Activated T-cell treated with anti-CD3 and anti-CD28 coated beads, Interleukin-2, amount 50 U/mL, for 1 hour (primary cell): ENCODE results near the gene TWF2.

Source experiments
- DNase-seq: peaks from one replicate; pipeline ENCODE4 v3.0.0-alpha.2; 2020

Gene TWF2

DNA sequence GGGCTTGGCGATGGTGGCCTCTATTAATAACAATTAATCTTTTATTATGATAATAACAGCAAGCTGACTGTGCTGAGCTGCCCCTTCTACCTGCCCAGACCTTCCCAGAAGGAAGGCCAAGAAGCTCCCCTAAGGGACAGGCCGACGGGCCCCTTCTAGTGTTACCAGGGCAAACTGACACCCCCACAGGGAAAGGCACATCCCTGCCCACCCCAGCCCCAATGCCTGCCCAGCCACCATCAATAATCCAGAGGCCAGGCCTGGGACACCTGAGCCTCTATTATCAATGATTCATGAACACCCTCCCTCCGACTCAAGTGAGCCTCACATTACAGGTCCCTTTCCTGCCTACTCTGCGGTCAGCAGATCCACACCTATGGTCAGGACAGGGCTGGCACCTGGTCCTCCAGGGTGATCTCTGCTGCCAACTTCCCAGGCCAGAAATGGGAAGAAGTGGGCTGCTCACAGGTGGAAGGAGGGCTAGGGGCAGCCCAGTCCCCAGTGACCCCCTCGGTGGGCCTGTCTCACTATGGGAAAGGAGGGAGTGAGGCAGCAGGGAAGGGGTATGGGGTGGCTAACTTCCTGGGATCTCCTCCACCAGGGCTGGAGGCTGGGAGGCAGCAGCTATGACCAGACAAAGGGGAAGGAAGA is 1.8 kb downstream of the TWF2 start:
- no peak for DNase-seq

DNA sequence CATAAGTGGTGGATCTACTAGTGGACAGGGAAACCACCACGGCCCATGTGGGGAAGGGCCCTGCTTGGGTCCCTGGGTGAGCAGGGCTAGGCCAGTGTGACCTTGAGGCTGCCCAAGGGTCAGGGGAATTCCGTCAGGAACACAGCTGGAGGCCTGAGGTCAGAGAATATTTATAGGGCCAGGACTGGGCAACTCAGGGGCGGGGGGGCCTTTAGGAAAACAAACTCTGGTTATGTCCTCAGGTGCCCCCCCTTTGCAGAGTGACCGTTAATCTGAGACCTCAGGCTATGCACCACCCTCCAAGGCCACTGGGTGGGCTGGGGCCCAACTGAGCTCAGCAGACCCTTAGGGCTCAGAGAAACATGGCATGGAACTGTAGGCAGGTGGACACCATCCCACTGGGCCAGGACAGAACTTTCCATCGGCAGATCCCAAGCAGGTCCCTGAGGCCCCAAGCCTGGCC is 2.5 kb downstream of the TWF2 start:
- DNase-seq: no peak

GRCh38 chr3:52234516-52235447 is 4.2 kb downstream of the TWF2 start:
- DNase-seq: no peak

GRCh38 chr3:52233968-52234367 is 5.0 kb downstream of the TWF2 start:
- DNase-seq: no peak

DNA sequence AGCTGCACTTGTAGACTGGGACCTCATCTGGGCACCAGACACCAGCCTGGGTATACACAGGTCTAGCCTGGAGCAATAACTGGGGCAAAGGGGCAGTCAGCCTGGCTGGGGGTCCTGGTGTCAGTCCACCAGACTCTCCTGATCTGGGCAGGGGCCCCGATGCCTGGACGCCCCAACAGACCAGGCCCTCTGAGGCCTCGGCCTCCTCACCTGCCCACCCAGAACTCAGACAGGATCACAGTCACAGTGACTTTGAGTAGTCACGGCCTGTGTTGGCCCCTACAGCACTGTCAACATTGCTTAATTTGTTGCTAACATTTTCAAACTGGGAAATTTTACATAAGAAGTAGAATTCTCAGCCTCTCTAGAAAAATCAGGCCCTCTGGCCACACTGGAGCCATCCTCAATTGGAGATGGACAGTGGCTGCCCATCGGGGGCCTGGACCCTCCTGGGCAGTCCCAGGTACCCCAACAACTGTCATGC is 5.8 kb downstream of the TWF2 start:
- DNase-seq: no peak

GRCh38 chr3:52232279-52233107 is 6.5 kb downstream of the TWF2 start:
- no peak for DNase-seq

DNA sequence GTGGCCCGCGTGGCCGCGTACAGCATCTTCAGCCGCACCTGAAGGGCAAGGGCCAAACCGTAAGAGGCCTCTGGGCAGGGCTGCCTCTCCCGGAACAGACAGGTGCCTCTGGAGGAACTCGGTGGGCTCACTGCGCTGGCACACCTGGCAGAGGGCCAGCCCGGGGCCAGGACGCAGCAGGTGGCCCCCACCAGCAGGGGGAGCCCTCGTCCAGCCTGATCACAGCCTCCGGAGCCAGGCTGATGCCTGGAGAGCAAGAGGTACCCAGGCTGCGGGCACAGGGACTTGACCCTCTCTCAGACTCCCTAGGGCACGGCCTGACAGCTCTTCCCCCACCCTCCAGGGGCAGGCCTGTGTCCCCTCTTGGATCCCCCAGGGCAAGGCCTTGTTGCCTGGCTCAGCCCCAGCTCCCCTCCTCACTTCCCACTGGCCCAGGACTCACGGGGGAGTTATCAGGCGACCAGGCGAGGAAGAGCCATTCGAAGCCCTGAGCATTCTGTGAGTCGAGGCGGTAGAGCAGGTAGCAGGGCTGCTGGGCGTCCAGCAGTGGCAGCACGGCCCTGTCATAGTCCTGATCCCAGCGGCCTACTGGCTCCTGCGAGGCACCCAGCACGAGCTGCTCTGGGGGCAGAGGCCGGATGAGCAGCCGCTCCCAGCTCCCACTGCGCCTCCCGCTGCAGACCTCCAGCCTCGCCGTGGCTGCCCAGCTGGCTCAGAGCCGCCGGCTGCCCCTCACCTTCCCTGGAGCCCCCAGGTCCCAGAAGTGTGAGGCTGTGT is 7.3 kb downstream of the TWF2 start:
- DNase-seq: peak; percentile 93

DNA sequence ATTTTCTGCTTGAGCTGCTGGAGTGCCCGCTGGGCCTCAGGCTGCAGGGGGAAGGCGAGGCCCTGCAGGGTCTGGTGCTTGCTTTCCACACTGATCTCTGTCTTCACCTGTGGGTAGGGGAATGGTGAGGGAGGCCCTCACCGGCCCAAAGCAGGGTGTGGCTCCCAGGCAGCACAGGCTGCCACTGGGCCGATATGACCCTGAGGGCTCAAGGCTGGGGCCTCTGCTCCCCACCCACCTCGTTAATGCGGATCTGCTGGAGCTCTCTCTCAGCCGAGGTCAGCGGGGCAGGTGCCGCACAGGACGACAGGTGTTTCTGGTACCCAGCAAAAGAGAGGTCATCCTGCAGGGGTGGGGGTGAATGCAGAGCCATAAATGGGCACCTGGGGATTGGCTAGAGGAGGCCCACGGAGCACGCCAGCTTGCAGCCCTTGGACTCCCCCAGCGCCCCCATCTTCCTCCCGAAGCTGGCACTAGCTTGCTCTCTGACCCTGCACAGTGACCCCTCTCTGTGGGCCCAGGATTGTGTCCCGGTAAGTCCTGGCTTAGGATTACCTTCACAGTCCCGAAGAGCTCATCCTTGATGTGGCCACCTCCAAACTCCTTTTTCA is 8.0 kb downstream of the TWF2 start:
- DNase-seq: no peak

DNA sequence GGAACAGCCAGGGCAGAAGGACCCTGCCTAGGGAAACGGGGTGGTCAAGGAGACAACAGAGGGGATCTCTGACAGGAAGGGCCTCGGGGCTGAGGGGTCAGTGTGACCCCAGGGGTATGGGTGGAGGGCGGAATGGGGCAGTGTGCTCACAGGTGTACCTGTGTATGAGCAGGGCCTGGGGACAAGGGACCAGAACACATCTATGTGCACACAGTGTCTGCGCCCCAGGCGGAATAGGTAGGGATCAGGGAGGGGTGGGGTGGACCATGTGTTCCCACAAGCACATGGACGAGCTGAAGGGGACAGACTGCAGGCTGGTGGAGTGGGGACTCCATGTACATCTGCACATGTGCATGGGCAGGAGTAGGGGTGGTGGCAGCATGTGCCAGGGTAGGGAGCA is 8.5 kb downstream of the TWF2 start:
- no peak for DNase-seq

DNA sequence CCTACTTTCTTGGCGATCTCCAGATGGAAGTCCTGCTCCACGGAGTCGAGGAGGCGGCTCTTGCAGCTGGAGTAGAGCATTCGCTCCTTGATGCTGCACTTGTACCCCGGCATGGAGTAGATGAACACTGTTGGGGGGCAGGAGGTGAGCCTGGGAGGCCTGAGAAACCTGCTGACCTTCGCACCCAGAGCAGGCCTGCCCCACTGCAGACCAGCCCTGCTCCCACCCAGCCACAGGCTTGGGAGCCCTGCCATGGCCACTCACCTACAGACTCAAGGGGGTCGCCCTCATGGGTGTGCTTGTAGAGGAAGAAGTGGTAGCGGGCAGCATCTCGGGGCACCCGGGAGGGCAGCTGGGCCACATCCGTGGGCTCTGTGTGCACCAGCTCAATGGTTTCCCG is 9.3 kb downstream of the TWF2 start:
- no peak for DNase-seq

GRCh38 chr3:52228751-52229291 is 10.1 kb downstream of the TWF2 start:
- no peak for DNase-seq

GRCh38 chr3:52228266-52228665 is 10.7 kb downstream of the TWF2 start:
- DNase-seq: no peak

DNA sequence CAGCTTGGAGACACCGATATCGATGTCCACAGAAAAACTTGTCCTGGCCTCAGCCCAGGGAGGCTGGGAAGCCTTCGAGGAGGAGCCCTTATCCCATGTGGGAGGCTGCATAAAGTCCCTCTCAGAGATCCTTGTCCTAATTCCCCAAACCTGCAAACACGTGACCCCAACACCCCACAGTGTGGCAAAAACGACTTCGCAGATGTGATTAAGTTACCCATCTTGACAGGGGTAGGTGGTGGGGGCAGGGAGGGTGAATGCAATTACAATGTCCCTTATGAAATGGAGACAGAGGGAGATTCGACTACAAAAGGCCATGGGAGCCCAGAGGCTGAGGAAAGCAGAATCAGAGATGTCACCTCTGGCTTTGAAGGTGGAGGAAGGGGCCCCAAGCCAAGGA is 11.2 kb downstream of the TWF2 start:
- no peak for DNase-seq

- no peak for DNase-seq
Measured at GRCh38 chr3:52227117-52227516, 11.8 kb downstream of the TWF2 start.

DNA sequence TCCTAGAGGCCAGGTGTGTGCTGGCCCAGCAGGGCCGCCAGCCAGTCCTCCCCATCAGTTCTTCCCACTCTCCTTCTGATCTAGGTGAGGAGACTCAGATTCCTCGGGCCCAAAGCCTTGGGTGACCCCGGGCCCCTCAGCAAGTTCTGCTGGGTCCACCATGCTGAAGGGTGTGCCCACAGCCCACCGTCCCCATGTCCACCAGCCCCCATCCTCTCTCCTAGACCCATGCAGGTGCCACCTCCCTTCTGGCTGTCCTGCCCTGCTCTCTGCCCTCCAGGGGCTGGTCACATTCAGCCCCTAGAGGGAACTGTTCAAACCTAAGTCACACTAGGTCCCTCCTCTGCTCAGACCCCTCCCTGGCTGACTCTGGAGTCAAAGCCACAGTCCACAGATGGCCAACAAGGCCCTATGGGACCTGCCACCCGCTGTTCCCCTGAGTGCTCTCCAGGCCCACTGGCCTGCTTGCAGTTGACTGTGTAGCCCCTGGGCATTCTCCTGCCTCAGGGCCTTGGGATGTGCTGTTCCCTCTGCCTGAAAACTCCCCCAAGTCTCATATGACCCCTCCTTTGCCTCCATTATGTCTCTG is 12.6 kb downstream of the TWF2 start:
- DNase-seq: no peak

DNA sequence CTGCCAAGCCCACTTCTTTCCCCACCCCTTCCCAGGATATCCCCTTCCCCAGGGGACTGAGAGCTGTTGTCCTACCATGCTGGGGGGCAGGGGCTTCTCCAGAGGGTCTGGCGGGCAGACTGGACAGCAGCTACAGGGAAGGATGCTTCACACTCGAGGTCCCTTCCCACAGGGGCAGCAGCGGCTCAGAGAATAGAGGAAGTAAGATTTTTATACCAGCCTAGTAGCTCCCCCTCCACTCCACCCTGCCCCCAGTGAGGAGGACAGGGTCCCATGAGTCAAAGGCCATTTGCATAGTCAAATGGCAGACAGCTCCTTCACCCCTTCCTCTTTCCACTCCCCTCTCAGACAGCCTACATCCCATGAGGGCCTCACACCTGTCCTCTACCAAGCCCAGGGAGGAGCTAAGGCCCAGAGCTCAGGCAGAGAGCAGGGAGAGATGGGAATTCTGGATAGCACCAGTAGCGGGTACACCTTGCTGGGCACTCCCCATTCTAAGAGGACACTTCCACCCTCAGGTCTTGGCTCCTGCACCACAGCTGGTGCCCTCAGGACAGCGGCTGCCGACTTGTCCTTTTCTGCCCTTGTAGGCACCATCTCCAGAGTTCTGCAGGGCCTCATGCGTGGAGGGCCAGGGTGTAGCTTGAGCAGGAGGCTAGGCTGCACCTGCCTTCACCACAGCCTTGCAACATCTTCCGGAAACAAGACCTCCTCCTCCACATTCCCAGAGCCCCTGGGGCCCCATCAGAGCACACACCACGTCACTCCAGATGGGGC is 13.3 kb downstream of the TWF2 start, which contains the start of gene TLR9:
TLR9 (minus strand) TSS at position 194 of the 777 bp plus-strand sequence; CDS start at position 78, 116 bp downstream.
- DNase-seq: no peak

DNA sequence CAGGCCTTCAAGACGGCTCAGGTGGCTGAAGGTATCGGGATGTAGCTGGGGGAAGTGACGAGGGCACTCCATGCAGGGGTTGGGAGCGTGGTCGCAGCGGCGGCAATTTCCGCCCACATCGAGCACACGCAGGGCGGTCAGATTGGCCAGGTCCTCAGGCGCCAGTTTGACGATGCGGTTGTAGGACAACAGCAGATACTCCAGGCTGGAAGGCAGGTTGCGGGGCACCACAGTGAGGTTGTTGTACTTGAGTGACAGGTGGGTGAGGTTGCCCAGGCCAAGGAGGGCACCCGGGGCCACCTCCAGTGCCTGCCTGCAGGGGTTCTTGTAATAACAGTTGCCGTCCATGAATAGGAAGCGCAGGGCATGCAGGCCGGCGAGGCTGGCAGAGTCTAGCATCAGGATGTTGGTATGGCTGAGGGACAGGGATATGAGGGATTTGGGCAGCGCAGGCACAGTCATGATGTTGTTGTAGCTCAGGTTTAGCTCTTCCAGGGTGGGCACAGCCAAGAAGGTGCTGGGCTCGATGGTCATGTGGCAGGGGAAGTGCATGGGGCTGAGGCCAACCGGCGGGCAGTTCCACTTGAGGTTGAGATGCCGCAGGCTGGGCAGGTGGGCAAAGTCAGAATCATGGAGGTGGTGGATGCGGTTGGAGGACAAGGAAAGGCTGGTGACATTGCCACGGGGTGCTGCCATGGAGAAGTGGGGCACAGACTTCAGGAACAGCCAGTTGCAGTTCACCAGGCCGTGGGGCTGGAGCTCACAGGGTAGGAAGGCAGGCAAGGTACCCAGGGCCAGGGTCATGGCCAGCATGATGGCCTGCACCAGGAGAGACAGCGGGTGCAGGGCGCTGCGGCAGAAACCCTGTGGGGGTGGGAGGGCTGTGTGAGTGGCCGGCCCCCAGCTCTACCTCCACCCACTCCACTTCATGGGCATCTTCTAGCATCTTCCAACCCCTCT is 15.2 kb downstream of the TWF2 start:
- no peak for DNase-seq

GRCh38 chr3:52222319-52223221 is 16.4 kb downstream of the TWF2 start:
- DNase-seq: no peak
